NCI-H526 treated with DMSO at 0.1 percent for 48 hours (cell line): ENCODE measurements around the gene ZNF263.

Source experiments
- DNase-seq: peaks from one replicate; lab custom pipeline; 2025; lab: John Stamatoyannopoulos, UW

ZNF263 gene

DNA sequence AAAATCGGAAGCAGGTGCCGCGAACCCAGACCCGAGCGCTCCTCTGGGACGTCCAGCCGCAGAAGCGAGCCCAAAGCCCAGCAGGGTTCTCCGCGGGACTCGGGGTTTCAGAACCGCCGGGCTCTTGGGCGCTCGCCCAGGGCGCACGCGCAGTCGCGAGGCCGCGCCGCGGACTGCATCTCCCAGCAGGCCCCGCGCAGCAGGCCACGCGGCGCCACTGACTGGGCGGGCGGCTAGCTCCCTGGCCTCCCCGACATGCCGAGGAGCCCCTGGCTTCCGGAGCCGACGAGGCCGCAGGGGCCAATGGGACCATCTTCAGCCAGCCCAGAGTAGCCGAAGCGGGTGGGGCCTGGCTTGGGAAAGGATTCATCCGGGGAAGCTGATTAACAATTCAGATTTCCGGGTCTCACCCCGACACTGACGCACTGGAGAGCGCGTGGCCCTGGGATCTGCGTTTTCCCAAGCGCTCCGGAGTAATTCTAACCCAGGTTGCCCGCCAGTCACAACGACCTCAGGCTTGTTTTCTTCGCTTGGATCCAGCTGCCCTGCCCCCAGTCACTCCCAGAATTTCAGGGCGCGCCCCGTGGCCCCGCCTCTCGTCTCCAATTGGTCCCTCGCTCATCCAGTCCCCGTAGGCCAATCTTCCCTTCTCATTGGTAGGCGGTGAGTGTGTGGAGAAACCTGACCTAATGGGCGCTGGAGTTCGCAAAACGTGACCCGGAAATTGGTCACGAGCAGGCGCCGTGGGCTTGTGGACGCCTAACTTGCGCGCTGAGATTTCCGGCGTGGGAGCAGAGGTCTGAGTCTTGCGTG lies at the start of gene ZNF263:
ZNF263 (plus strand) TSS at position 762 of the 813 bp plus-strand sequence. CDS start 328 bp downstream, outside the sequence.
- DNase-seq: peak; percentile 91

DNA sequence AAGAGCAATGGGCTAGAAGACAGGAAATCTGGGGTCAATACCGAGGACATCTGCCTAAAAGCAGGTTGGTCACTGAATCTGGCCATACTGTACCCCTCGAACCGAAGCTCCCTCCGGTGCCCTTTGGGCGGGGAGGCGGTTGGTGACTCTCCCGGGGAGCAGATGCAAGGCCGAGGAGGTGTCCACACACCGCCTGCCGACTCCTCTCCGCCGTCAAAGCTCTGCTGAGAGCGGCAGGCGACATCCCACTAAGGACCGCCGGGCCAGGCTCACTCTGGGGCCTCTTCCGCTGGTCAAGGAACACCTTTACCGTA lies 48.8 kb upstream of the ZNF263 start:
- DNase-seq: no peak

DNA sequence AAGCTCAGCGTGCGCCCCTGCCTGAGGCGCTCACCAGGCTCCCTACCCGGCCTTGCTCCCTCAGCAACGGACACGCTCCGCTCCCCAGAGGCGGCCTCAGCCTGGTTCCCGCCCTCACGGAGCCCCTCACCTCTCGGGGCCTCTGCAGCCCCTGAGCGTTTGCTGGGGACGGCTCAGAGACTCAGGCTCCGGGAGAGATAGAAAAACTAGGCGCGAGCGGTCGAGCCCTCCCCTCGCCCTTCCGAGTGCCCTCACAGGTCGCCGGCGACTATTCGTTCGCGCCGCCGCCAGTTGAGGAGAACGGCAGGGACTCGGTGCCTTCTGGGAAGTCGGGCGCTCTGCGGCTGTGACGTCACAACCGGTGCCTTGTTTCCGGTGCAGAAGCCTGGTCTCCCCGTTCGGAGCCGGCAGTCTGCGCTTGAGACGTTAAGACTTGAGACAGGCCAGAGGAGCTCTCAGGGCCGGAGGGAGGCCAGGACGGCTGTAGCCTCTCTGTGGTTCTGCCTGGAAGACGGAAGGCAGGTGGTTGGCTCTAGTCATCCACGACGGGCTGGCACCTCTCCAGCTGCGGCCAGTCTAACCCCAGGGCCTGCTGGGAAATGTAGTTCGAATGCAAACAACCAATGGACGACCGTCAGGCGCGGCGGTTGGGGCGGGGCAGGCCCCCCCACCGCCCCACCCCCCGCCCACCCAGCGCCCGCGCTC lies 48.3 kb upstream of the ZNF263 start, which contains the start of gene ZNF200:
ZNF200 (minus strand) TSS at position 302 of the 705 bp plus-strand sequence. CDS start 1,403 bp downstream, outside the sequence.
- peak; percentile 81 for DNase-seq

DNA sequence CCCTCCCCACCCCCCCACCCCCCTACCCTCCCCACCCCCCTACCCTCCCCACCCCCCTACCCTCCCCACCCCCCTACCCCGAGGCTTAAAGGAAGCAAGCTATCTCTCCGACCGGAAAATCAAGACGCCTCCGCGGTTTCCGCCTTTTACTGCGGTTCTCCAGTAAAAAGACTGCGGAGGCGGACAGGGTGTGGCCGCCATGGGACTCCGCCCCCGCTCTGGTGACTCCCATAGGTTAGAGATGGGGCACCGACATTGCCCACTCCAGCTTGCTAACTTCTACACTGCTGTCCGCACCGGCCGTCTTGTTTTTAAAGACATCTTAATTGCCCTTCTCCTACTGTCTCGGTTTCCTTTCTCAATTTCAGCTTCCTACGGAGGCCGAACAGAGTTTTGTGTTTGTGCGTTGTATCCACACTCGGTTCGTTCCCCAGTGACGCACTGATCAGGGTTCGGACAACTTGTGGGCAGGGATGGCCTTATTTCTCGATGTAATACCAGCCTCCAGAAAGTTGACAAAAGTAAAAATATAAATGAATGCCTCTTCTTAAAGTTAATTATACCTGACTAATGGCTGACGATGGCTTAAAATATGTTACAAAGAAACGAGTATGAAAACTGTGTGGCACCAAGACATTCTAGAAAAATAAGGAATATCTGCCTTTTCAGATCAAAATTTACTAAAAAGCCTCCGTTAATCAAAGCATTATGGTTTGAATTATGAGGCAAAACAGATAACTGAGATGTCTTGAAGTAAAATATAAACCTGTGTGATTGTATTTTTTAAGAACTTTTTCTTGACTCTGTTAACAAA lies 47.2 kb upstream of the ZNF263 start:
- DNase-seq: peak; percentile 41

DNA sequence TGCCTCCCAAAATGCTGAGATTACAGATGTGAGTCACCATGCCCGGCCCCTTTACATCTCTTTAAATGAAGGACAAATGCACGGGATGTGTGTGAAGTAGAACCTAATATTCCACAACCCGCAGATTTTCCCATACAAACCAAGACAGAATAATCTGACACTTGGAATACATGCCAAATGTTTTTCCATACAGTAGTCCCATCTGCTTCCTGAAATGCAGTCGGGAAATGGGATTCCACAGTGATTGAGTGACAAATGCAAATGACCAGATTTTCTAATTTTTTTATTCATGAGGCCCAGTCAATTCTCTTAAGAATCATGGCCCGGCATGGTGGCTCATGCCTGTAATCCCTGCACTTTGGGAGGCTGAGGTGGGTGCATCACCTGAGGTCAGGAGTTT lies 41.5 kb upstream of the ZNF263 start:
- DNase-seq: no peak

DNA sequence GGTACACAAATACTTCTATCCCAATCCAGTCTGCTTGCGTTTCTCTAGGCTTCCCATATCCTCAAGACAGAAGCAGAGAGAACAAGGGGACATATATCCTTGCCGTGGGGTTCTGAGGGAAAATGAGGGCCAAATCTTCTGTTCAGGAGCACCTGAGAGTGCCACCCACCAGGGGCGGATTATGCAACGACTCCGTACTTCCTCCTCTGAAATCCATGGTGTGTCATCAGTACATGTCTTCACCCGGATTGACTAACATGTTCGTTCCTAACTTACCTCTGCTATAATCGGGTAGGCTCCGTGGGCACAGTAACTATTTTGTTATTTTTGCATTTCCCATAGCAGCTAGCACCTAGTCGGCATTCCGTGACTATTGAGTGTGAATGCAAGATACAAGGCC lies 40.6 kb upstream of the ZNF263 start:
- DNase-seq: no peak

DNA sequence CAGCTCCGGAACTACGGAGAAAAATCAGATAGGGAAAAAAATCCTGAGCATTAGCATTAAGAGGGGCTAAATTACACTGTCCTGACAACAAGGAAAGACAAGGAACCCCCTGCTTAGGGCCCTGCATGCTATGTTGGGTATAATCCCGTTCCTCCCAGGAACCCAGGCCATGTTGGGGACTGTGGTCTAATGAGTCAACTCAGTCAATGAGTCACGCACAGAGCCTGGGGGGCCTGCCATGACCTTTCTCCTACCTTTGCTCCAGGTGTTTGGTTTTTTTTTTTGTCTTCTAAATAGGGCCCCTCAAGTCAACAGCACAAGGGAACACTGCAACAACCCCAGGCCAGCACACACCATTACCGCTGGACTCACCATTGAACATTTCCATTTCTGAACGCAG lies 39.4 kb upstream of the ZNF263 start:
- DNase-seq: no peak

DNA sequence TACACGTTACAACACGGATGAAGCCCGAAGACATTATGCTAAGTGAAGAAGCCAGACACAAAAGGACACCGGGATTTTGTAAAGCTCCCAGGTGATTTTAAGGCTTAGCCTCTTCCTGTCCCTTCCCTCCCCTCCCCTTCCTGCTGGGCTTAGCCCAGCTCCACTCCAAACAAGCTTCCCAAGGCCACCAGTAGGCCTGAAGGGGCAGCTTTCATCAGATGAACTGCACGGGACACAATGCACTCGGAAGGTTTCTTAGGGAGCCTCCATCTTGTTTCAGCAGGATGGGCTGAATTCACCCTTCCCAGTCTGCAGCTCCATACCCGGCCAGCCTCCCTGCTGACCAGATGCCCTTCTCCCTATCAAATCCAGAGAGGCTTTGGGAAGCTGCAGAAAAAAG lies 37.3 kb upstream of the ZNF263 start:
- no peak for DNase-seq

DNA sequence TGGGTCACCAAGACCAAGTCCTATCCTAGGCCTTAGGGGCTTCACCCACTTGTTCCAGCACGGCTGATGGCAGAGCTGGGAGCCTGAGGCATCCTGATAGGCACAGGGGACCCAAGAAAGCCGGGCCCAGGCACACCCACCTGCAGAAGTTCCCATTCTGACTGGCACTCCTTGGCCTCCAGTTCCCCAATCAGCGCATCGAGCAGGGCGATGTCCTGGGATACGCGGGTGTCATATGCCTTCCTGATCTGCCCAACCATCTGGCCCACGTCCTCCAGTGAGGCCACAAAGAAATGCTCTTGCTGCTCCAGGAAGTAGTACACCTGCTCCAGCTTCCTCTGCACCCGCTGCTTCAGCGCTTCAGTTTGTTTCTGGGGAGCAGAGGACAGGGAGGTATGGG lies 36.4 kb upstream of the ZNF263 start:
- DNase-seq: no peak

DNA sequence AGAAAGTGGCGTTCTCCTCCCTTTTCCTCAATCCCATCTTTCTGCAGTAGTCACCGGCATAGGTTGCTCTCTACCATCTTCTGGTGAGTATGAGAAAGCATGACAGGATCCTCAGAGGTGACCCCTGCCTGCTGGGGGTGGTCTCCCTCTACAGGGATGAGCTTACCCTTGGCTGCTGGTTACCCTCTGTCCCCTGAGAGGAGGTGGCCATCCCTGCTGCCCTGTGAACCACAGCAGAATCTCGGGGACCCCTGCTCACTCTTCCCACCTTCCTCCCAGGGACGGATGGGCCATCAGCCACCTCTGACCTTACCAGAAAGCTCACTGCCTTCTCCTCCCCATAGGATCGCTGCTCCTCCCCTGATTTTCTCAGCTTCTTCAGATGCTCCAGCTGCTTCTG lies 34.7 kb upstream of the ZNF263 start:
- DNase-seq: no peak

DNA sequence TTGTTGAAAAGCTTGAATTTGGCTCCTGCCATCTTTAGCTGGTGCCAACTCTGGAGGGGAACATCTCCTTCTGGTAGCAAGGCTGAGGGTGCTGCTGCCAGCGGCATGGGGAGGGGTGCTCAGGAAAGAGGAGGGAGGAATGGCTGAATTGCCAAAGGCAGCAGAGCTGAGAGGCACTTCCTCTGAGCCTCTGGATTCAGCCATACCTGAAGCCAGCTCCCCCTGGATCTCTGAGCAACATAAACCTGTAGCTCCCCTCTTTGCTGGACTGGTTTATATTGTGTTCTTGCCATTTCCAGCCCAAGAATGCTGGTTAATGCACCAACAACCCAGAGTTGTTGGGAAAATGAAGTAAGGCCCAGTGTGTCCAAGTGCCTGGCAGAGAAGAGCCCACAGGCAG lies 34.3 kb upstream of the ZNF263 start:
- no peak for DNase-seq

DNA sequence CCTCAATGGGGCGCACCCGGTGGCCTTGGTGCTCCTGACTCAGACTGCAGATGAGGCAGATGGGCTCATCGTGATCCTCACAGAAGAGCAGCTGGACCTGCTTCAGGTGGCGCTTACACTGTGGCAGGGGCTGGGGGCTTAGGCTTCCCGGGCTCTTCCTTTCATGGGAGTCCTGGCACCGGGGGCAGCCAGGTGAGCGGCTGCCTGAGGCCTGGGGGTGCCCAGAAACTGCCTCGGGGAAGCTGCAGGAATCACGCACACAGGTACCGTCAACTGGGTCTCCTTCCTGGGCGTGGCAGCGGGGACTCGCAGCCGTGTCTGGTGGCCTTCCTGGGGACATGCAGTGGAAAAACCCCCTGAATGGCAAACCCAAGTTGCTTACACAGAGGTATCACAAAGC lies 33.8 kb upstream of the ZNF263 start:
- no peak for DNase-seq

DNA sequence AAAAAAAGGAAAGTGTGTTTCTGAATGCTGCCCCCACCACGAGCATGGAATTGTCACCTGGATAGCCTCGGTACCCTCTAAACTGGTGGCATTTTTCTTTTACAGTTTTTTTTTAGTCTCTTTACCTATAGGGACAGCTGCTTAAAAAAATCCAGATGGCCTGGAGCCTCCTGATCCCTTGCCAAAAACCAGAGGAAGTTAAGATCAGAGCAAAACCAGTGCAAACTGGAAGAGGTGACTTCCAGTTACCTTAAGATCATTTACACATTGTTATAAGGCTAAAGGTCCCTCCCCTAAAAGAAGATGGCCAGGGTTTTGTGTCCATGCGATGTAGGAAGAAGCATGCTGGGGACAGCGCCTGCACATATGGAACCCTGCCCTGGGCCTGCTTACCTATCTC lies 30.3 kb upstream of the ZNF263 start:
- DNase-seq: no peak

DNA sequence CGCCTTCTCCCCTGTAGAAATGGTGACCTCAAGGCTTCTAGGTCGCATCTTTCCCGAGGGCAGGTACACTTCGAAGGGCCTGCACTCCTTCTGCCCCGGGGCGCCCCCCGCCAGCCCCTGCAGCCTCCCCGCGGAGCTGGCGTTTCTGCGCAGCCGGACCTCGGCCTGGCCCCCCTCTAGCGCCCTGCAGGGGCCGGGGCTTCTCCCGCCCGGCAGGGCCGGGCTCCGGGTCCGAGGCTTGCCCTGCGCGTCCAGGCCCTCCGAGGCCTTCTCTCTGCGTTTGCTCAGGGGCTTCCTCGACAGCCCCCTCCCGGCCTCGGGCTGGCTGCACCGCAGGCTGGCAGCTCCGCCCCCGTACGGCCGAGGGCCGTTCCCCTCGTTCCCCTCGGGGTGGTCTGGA lies 29.0 kb upstream of the ZNF263 start:
- DNase-seq: no peak

DNA sequence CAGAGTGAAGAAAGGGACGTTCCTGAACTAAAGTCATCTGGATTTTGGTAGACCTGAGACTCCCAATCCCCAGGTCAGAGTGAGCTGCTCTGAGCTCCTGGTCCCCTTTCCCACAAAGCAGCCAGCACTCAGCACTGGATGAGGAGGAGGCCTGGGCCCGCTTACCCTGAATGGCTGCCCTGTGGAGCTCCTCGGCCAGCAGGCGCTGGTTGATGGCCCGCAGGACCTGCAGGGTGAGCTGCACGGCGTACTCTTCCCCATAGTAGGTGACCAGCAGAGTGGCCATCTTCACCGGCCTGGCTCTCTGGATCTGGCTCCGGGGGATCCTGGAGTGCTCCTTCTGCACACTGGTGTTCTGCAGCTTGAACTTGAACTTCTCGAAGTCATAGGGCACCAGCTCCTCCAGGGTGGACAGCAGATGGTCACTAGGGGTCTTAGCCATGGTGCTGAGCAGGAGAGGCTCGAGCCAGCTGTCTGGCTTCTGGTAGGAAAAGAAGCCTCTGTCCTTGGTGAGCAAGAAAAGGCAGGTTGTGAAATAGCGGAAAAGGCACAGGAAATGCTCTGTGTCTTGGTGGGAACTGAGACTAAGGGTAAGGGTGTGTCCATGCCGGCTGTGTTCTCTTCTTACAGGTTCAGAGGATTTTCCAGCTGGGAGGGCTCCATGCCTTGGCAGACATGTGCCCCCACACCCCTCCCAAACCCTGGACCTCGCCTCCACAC lies 27.0 kb upstream of the ZNF263 start, which contains the start of gene MEFV:
MEFV (minus strand) TSS at position 488 of the 720 bp plus-strand sequence; CDS start at position 442, 46 bp downstream.
- DNase-seq: no peak

DNA sequence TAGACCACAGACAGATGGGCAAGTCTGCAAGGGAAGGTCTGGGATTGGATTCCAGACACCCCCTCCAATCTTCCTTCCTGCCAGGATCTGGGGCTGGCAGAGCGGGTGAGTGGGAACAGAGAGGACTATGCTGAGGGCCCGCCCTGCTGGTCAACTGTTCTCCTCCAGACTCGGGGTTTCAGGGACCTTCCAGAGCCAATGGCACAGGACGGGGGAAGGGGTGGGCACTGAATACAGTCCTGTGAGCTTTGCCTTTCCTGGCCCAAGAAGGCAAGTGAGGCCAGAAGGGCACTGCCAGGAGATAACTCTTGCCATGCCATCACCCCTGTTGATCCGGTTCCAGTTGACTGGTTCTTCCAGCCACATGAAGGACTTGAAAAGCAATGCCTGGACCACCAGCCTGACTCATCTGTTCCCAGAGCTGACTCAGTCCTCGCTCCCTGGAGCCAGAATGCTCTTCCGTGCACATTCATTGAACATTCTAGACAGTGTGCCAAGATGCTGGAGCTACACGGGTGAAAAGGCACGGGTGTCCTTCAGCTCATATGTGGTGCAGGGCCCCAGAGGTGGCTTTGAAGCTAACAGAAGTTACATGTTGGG lies 26.3 kb upstream of the ZNF263 start:
- DNase-seq: no peak

DNA sequence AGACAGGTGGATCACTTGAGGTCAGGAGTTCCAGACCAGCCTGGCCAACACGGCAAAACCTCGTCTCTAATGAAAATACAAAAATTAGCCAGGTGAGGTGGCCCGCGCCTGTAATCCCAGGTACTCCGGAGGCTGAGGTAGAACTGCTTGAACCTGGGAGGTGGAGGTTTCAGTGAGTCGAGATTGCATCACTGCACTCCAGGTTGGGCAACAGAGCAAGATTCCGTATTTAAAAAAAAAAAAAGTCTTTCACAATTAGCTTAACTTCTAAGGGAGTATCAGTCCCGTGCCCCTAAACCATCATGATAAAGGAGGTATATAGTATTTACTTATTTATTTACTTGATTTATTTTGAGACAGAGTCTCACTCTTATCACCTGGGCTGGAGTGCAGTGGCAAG lies 23.5 kb upstream of the ZNF263 start:
- no peak for DNase-seq

DNA sequence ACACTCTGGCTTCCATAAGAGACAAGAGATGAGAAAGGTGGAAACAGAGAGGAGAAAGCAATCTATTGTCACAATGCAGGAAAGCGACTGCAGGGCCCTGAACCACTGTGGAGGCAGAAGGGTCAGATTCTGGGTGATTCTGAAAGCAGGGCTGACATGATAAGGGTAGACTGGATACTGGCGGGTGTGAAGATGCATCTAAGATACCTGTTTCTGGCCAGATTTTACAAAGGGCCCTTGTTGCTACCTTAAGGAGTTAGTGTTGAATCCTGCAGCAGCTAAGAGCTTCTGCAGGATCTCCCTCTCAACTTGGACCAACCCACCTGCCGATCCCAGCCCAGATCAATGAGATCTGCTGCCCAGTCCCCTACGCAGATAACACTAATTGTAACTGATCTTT lies 20.8 kb upstream of the ZNF263 start:
- DNase-seq: no peak

DNA sequence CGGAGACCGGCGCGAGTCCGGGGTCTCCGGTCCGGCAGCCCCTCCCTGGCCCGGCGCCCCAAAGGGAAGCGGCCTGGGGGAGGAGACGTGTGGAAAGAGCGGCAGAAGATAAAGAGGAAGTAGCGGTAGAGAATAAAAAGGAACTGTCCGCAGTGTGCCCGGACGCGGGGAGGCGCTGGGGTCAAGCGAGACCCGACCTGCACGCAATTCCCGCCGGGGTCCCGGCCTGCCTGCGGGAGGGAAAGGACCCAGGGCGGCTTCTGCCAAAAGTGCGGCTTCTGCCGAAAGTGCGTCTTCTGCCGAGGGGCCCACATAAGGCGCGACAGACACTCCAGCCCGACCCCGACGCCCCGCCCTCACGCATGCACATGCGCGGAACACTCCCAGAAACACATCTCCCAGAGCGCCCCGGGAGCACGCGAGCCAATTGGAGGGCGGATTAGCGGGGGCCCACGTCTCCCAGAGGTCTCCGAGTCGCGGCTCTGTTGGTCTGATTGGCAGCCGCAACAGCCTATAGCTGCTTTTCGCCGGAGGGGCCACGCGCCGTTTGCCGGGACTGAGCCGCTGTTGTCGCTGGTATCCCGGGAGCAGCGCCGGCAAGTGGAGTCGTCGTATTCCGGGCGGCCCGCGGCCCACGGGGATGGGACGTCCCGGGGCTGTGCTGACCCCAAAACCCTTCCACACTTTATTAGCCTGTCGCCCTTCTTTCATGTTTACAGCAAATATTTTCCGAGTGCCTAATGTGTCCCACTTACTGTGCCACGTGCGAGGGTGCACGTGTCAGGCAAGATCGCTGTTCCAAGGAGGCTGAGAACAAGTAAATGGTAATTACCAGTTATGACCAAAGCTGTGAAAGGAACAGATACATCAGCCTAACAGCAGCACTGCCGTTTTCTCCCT lies 18.9 kb upstream of the ZNF263 start:
- DNase-seq: peak; percentile 83

DNA sequence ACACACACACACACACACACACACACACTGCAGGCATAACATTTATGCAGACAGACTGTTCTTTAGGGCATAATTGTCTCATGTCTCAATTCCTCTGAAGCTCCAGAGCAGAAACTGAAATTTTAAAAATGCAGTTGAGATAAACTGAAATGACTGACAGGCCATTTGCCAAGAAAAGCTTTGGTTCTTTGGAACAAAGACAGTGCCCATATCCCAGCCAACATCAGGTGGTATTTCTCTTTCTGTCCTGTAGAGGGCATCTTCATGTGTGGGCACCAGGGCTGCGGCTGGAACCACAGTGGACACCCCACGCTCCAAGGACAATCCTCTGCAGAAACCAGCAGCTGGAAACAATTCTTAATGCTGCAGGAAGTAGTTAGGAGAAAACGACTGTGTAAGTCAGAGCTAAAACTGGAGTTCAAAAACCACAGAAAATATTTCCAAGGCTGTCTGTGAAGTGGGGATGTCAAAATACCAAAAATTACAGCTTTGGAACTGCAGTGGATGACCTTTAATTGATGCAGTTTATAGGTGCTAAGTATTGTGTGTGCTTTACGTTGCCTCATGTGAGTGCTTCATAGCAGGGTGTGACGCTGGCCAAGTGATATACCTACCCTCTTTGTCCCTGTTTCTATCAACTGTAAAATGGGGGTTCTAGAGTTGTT lies 16.3 kb upstream of the ZNF263 start:
- DNase-seq: peak; percentile 36
